OCI-LY3 (cell line): ENCODE results near the gene ZNF275.

Experiments
- H2AFZ ChIP-seq: fragments of 200-600, 300-600 bp; shearing (Covaris generic); 2 replicates; pipeline ENCODE4 v1.6.0; 2014; ENCODE audit warnings: antibody characterized with exemption, low read depth, low read length
- H3K27ac ChIP-seq: fragments of 200-600, 300-600 bp; sonication (generic); 2 replicates; pipeline ENCODE4 v1.5.1; 2014; ENCODE audit warnings: mild to moderate bottlenecking, low read length, moderate library complexity, mixed read lengths
- H3K27me3 ChIP-seq: fragments of 200-600, 300-600 bp; sonication (generic); 2 replicates; pipeline ENCODE4 v1.6.1; 2014; ENCODE audit warnings: low read depth, low read length, mixed read lengths
- H3K36me3 ChIP-seq: fragments of 200-600, 300-600 bp; sonication (generic); replicated peaks from 2 replicates; pipeline ENCODE3; 2014; ENCODE audit warnings: low read depth, low read length, mixed read lengths
- H3K4me1 ChIP-seq: fragments of 300-600, 200-600 bp; sonication (generic); 2 replicates; pipeline ENCODE4 v1.6.1; 2014; ENCODE audit warnings: low read length, mixed read lengths
- H3K4me2 ChIP-seq: fragments of 200-600, 300-600 bp; sonication (generic); 2 replicates; pipeline ENCODE4 v1.6.1; 2014; ENCODE audit warnings: low read length, mixed read lengths
- H3K4me3 ChIP-seq: fragments of 300-600, 200-600 bp; sonication (generic); 2 replicates; pipeline ENCODE4 v1.5.1; 2014; ENCODE audit warnings: antibody characterized with exemption, mild to moderate bottlenecking, low read length, moderate library complexity
- H3K79me2 ChIP-seq: fragments of 300-600, 200-600 bp; shearing (Covaris generic); 2 replicates; pipeline ENCODE4 v1.6.1; 2014; ENCODE audit warnings: mild to moderate bottlenecking, low read length, mixed read lengths
- H3K9ac ChIP-seq: fragments of 300-600, 200-600 bp; shearing (Covaris generic); 2 replicates; pipeline ENCODE4 v1.6.0; 2014; ENCODE audit warnings: mild to moderate bottlenecking, low read length, moderate library complexity
- H3K9me3 ChIP-seq: fragments of 200-600, 300-600 bp; shearing (Covaris generic); 2 replicates; pipeline ENCODE4 v1.6.1; 2014; ENCODE audit warnings: low read length, mixed read lengths; ENCODE audit not compliant: insufficient read depth
- H4K20me1 ChIP-seq: fragments of 200-600, 300-600 bp; sonication (generic); 2 replicates; pipeline ENCODE4 v1.6.1; 2016; ENCODE audit warnings: low read length, mixed read lengths; ENCODE audit not compliant: insufficient read depth
- CTCF ChIP-seq: fragments of 200-600, 300-600 bp; sonication (generic); IDR thresholded peaks from 2 replicates; pipeline ENCODE4 v1.5.1; 2014; ENCODE audit warnings: antibody characterized with exemption, low read length, low read depth
- EZH2phosphoT487 ChIP-seq: fragments of 200-600 bp; shearing (Covaris generic); IDR thresholded peaks from 2 replicates; pipeline ENCODE4 v1.6.1; 2018; ENCODE audit warnings: antibody characterized with exemption, mixed run types, low read depth

ZNF275 gene

GRCh38 chrX:153401133-153401764, 67.3 kb downstream of the ZNF275 start, which contains the start of gene PNMA6E:
Gene PNMA6E (minus strand): TSS chrX:153401350. CDS start chrX:153398849, 2,501 bp downstream.
- Histone ChIP-seq H3K9ac (no peak within 1 kb of the TSS), H3K4me3 (no peak within 1 kb of the TSS), H3K27ac (no peak within 1 kb of the TSS), H4K20me1 (no peaks in the 10 kb centered on the region), H3K9me3 (no peaks in the 10 kb centered on the region), H3K79me2 (no peaks in the 10 kb centered on the region), H3K4me2 (peak within 1 kb of the TSS; percentile 35; the same call in 1 of the 2 replicates), H3K36me3 (no peaks in the 10 kb centered on the region), H3K4me1 (peaks cover 6% of the 10 kb centered on the region; the same call in 1 of the 2 replicates), H2AFZ (no peak within 1 kb of the TSS), H3K27me3 (no peaks in the 10 kb centered on the region; the same call in 1 of the 2 replicates)
- no peak for TF ChIP-seq EZH2phosphoT487
- TF ChIP-seq CTCF: no peak
